CD4-positive, alpha-beta T cell (primary cell): ENCODE results near the gene LONP1. TPM values are rescaled to one million over a fixed set of nuclear protein-coding genes. Genes with fewer than 3 reads are reported as not detected.
A peak's percentile ranks its signal among the peaks of the same experiment; 100 is the strongest.

Source experiments
- ATAC-seq: fragments of 200-7000 bp; cut with Tn5 transposase; one replicate; pipeline ENCODE4 v1.10.0; 2022; ENCODE audit warnings: mild to moderate bottlenecking; ENCODE audit not compliant: poor library complexity
- CTCF ChIA-PET: fragments of 350-600 bp; sonication (Branson Sonifier 250); formaldehyde crosslinking; loops from one replicate; lab custom pipeline; 2021; ENCODE audit warnings: antibody characterized with exemption, inconsistent platforms; lab: Charles Lee
- POLR2A ChIA-PET: fragments of 350-600 bp; sonication (Branson Sonifier 250); formaldehyde crosslinking; loops from one replicate; lab custom pipeline; 2021; ENCODE audit warnings: antibody characterized with exemption, inconsistent platforms; lab: Charles Lee
- DNase-seq, 14 experiments: peaks; one replicate each; pipeline ENCODE4 v3.0.0-alpha.2; 2013 to 2020; ENCODE audit warnings: mixed read lengths in 2 of 14
- H3K27ac ChIP-seq, 2 donors: one replicate each; pipeline versions ENCODE4 v1.5.1 to v1.7.0; 2013; ENCODE audit warnings: low read length in 2 of 2, low read depth in 1 of 2, mild to moderate bottlenecking in 1 of 2
- H3K27me3 ChIP-seq, 2 experiments: 1 replicate in 1 of 2; 2 replicates in 1 of 2; pipeline versions ENCODE4 v1.6.1 to v1.7.0; 2013; ENCODE audit warnings: low read length in 2 of 2, control low read depth in 1 of 2, mild to moderate bottlenecking in 1 of 2, moderate library complexity in 1 of 2; ENCODE audit not compliant: insufficient read depth in 2 of 2, control insufficient read depth in 1 of 2
- H3K36me3 ChIP-seq: one replicate; pipeline ENCODE4 v1.6.1; 2013; ENCODE audit warnings: low read length, control low read depth; ENCODE audit not compliant: insufficient read depth
- H3K4me1 ChIP-seq: one replicate; pipeline ENCODE4 v1.6.1; 2013; ENCODE audit warnings: low read length, control low read depth; ENCODE audit not compliant: insufficient read depth
- H3K4me3 ChIP-seq: one replicate; pipeline ENCODE4 v1.5.1; 2013; ENCODE audit warnings: mild to moderate bottlenecking, low read length, moderate library complexity
- H3K9me3 ChIP-seq, 2 experiments: 1 replicate in 1 of 2; 2 replicates in 1 of 2; pipeline versions ENCODE4 v1.6.1 to v1.7.0; 2013; ENCODE audit warnings: low read length in 2 of 2, mild to moderate bottlenecking in 2 of 2, control low read depth in 1 of 2, moderate library complexity in 1 of 2; ENCODE audit not compliant: control insufficient read depth in 1 of 2, insufficient read depth in 1 of 2
- H3K27ac Mint-ChIP-seq: one replicate; pipeline ENCODE4 v1.8.0; 2020; ENCODE audit warnings: mixed read lengths
- H3K27me3 Mint-ChIP-seq: one replicate; pipeline ENCODE4 v1.8.0; 2021; ENCODE audit warnings: mixed read lengths
- H3K36me3 Mint-ChIP-seq: one replicate; pipeline ENCODE4 v1.8.0; 2021; ENCODE audit warnings: low read depth, mixed read lengths
- H3K4me1 Mint-ChIP-seq: one replicate; pipeline ENCODE4 v1.8.0; 2021; ENCODE audit warnings: low read depth, mixed read lengths
- H3K4me3 Mint-ChIP-seq: one replicate; pipeline ENCODE4 v1.8.0; 2020; ENCODE audit warnings: mild to moderate bottlenecking, mixed read lengths
- H3K9me3 Mint-ChIP-seq: one replicate; pipeline ENCODE4 v1.8.0; 2020; ENCODE audit warnings: mixed read lengths
- intact Hi-C, 2 experiments: fragments of 100-400 bp; cut with DNase I in 1 of 2; cut with micrococcal nuclease in 1 of 2; formaldehyde crosslinking; loops; one replicate each; pipeline versions ENCODE4 v1.15.1 to v1.9.0; 2023 to 2025; cut with DNase I, micrococcal nuclease
- total RNA-seq, 174 experiments: library from RNA in 2 of 174; stranded (reverse) in 2 of 174; gene quantifications; one replicate each; pipeline ENCODE4 v1.2.3 and lab custom pipeline; 2021 to 2026
- TF ChIP-seq, protein P1 (sequence below): fragments of 200-600 bp; IDR thresholded peaks from one replicate; pipeline ENCODE4 v1.8.0; 2022; ENCODE audit warnings: antibody characterized with exemption, mild to moderate bottlenecking

LONP1 gene
- total RNA-seq, 2 experiments from 2014 or later = 88.7 to 91.0 TPM

DNA sequence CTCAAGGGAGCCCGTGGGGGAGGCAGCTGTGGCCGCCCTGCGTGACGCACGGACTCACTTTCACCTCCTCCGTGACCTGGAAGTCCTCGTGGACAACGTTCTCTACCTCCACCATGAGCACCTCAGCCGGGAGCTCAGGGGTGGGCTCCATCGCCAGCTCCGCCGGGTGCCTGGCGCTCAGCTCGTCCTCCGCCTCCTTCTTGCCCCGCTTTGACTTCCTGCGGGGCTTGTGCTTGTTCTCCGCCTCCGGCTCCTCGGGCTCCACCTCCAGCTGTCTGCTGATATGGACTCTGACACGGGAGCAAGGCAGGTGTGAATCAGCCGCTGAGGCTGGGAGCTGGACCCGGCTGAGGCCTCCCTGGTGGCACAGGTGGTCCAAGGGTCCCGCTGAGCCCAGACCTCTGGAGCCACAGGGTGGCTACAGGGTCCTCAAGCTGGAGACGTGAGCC, 8.2 kb downstream of the LONP1 start:
- DNase-seq (peak in 2 of 14 experiments; percentile 2 to 25), ATAC-seq (no peak)
- H3K36me3 ChIP-seq = peaks cover 60% of the 10 kb centered on the region
- Mint-ChIP-seq H3K9me3 (no peaks in the 10 kb centered on the region), H3K27ac (no peak overlapping the region), H3K27me3 (no peaks in the 10 kb centered on the region), H3K36me3 (peaks cover 52% of the 10 kb centered on the region), H3K4me1 (no peaks in the 10 kb centered on the region), H3K4me3 (no peak overlapping the region)
- no peaks in the 10 kb centered on the region for H3K9me3 ChIP-seq
- POLR2A ChIA-PET = interaction anchor here (2.5 kb wide), 1 partner anchor 9 kb away, joined by 11 read pairs; the partner anchor contains the start of genes CATSPERD and LONP1
- no peaks in the 10 kb centered on the region for H3K27me3 ChIP-seq
- no peak overlapping the region for H3K4me3 ChIP-seq
- no peaks in the 10 kb centered on the region for H3K4me1 ChIP-seq
- no peak overlapping the region for H3K27ac ChIP-seq
- TF ChIP-seq, protein P1, sequence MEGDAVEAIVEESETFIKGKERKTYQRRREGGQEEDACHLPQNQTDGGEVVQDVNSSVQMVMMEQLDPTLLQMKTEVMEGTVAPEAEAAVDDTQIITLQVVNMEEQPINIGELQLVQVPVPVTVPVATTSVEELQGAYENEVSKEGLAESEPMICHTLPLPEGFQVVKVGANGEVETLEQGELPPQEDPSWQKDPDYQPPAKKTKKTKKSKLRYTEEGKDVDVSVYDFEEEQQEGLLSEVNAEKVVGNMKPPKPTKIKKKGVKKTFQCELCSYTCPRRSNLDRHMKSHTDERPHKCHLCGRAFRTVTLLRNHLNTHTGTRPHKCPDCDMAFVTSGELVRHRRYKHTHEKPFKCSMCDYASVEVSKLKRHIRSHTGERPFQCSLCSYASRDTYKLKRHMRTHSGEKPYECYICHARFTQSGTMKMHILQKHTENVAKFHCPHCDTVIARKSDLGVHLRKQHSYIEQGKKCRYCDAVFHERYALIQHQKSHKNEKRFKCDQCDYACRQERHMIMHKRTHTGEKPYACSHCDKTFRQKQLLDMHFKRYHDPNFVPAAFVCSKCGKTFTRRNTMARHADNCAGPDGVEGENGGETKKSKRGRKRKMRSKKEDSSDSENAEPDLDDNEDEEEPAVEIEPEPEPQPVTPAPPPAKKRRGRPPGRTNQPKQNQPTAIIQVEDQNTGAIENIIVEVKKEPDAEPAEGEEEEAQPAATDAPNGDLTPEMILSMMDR = no peak
- intact Hi-C loops = no loop called here
- CTCF ChIA-PET = no interaction called here

DNA sequence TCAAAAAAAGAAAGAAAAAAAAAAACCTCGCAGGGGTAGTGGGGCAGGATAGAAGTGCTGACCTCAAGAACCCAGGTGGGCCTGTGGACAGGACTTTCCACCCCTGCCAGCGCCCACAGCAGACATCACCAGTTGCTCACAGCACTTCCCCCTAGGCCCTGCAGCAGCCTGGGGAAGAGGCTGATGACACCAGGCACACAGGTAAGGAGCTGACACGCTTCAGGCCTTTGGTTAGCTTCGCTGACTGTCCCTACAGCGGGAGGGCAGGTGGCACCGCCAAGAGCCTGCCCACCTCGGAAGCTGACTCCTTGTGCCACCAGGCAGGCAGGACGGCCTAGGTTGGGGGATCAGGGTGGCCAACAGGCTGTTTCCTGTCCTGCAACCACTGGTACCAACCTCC, 8.9 kb downstream of the LONP1 start:
- no peak overlapping the region for H3K27ac Mint-ChIP-seq
- ATAC-seq = no peak
- no peak overlapping the region for H3K4me3 ChIP-seq
- H3K4me3 Mint-ChIP-seq = no peak overlapping the region
- no peak overlapping the region for H3K27ac ChIP-seq
- peak in 1 of 14 experiments; percentile 9 for DNase-seq
- POLR2A ChIA-PET = interaction anchor here (2.5 kb wide), 1 partner anchor 9 kb away, joined by 11 read pairs; the partner anchor contains the start of genes CATSPERD and LONP1
- TF ChIP-seq, protein P1 = no peak
- CTCF ChIA-PET = interaction anchor here (0.9 kb wide), 1 partner anchor 24 kb away, joined by 3 read pairs; no protein-coding TSS in a partner anchor
- peaks cover 65% of the 10 kb centered on the region for H3K36me3 ChIP-seq
- no peaks in the 10 kb centered on the region for H3K4me1 ChIP-seq
- H3K9me3 Mint-ChIP-seq = no peaks in the 10 kb centered on the region
- H3K27me3 Mint-ChIP-seq = no peaks in the 10 kb centered on the region
- intact Hi-C loops = no loop called here
- H3K9me3 ChIP-seq = no peaks in the 10 kb centered on the region
- H3K27me3 ChIP-seq = no peaks in the 10 kb centered on the region
- H3K4me1 Mint-ChIP-seq = no peaks in the 10 kb centered on the region
- peaks cover 59% of the 10 kb centered on the region for H3K36me3 Mint-ChIP-seq

DNA sequence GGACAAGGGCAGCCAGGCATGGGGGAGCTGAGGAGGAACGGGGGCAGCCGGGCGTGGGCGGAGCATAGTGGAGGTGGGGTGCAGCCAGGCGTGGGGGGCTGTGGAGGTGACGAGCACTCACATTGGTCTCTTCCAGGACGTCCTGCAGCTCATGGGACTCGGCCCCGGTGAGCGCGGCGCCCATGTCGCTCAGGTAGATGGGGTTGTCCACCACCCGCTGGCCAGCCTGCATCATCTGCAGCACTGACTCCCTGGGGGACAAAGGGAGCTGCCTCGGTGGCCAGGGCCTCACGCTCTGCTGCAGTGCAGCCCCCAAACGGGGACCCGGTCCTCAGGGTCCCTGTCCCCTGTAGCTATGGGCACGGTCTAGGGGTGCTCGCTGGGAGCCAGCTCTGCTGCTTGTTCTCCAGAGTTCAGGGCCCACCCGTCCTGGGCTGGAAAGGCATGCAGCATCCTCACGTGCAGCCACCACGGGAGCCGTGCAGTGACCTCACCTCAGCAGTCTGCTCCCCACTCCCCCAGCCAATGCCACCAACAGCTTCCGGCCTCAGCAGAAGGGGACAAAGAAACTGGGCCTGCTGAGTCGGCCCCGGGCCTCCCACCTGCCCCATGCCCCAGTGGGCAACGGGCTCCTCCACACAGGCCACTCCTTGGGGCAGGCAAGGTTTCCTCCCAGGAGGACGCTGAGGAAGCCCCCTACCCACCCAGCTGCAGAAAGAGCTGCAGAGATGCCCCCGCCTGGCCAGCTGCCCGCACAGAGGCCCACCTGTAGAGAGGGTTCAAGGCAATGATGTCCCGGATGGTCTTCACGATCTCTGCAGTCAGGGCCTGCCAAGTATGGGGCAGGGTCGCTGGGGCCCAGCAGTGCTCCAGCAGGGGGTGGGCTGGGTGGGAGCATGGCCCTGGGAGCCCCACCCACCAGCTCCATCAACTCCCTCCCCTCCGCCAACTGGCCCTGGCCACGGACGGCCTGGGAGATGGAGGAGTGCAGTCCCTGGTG, 12.1 kb downstream of the LONP1 start:
- Mint-ChIP-seq H3K27me3 (no peaks in the 10 kb centered on the region), H3K36me3 (peaks cover 60% of the 10 kb centered on the region), H3K4me3 (no peak overlapping the region), H3K27ac (no peak overlapping the region), H3K4me1 (no peaks in the 10 kb centered on the region), H3K9me3 (no peaks in the 10 kb centered on the region)
- intact Hi-C loops = no loop called here
- Histone ChIP-seq H3K27me3 (no peaks in the 10 kb centered on the region), H3K9me3 (no peaks in the 10 kb centered on the region), H3K4me3 (no peak overlapping the region), H3K27ac (no peak overlapping the region), H3K4me1 (no peaks in the 10 kb centered on the region), H3K36me3 (peaks cover 75% of the 10 kb centered on the region)
- ChIA-PET POLR2A (no interaction called here), CTCF (no interaction called here)
- ATAC-seq = no peak
- DNase-seq = peak in 1 of 14 experiments; percentile 5
- TF ChIP-seq, protein P1 = no peak
